NCI-H128 (cell line): Measurements from ENCODE around the gene STRADA.

Experiments used
- DNase-seq: peaks from one replicate; lab custom pipeline; 2025; ENCODE audit not compliant: unreplicated experiment; lab: John Stamatoyannopoulos, UW

The STRADA gene, protein sequence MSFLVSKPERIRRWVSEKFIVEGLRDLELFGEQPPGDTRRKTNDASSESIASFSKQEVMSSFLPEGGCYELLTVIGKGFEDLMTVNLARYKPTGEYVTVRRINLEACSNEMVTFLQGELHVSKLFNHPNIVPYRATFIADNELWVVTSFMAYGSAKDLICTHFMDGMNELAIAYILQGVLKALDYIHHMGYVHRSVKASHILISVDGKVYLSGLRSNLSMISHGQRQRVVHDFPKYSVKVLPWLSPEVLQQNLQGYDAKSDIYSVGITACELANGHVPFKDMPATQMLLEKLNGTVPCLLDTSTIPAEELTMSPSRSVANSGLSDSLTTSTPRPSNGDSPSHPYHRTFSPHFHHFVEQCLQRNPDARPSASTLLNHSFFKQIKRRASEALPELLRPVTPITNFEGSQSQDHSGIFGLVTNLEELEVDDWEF

DNA sequence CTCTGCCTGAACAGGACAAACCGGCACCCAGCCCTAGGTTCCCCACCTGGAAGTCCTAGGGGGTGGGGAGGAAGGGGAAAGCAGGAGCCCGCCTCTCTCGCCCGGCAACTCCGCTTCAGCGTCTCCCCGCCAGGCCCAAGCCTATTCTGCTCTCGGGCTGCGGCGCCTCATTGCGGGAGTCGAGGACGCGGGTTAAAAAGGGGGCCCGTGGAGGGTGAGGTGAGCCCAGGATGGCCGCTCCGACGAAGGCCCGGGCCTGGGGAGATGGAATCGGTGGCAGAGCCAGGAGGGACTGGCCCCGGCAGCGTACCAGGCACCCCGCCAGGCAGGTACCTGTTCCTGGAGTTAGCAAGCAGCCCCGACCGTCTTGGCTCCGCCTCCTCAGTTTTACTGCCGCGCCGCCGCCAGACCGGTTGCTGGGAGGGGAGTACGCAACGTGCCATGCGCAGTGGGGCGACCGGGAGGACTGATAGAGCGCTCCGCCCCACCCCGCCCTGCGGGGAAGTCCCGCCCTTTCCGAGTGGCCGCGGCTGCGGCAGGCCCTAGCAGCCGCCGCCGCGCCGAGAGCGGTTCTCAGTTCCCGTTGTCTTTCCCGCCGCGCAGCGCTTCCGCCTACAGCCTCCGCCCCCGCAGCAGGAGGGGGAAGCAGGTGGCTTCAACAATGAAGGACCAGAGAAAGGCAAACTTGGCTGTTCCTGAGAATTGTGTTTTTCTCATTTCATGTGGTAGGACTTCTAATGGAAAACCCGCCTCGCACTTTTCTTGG, at the start of gene STRADA:
TSS of gene STRADA (minus strand) at position 392 of the 766 bp plus-strand sequence. CDS start 13,430 bp downstream, outside the sequence.
- peak; percentile 96 for DNase-seq

DNA sequence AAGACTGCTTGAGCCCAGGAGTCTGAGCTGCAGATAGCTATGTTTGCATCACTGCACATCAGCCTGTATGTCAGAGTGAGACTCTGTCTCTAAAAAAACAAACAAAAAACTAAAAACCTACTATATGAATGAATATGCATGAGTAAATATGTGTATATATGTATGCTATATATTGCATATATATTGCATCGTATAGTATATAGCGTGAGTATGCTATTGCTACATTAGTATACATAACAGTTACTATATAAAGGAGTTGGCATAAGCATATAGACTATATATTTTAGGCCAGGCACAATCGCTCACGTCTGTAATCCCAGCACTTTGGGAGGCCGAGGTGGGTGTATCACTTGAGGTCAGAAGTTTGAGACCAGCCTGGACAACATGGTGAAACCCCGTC, 48.5 kb upstream of the STRADA start:
- DNase-seq: no peak

DNA sequence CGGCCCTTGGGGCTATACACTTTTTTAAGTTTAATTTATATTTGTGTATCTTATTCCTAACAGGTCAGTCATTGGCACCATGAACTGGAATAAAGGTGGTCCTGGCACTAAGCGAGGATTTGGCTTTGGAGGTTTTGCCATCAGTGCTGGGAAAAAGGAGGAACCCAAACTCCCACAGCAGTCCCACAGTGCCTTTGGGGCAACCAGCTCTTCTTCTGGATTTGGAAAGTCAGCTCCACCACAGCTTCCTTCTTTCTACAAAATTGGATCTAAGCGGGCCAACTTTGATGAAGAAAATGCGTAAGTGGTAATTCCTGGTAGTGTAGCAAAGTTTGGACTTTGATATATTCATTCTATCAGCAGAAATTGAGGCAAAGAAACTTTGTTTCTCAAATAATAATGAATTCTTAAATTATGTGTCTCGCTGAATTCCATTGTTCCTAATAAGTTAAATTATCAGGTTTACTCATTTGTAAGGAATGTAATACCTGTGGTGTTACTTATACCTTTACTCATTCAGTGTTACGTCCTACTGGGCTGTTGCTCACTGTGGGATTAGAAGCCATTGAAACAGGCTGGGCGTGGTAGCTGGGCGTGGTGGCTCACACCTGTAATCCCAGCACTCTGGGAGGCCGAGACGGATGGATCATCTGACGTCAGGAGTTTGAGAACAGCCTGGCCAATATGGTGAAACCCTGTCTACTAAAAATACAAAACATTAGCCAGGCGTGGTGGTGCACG, 45.5 kb upstream of the STRADA start:
- no peak for DNase-seq

DNA sequence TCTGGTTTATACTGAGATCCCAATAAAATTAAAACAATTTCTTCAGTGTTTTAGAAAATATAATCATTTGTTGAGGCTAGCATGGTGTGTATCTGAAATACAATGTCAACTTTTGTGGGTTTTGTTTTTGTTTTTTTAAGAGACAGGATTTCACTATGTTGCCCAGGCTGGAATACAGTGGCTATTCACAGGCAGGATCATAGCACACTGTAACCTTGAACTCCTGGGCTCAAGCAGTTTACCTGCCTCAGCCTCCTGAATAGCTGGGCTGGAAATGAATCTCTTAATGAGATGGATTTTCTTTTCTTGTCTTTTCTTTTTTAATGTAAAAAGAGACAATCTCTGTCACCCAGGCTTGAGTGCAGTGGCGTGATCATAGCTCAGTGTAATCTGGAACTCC, 44.5 kb upstream of the STRADA start:
- no peak for DNase-seq

DNA sequence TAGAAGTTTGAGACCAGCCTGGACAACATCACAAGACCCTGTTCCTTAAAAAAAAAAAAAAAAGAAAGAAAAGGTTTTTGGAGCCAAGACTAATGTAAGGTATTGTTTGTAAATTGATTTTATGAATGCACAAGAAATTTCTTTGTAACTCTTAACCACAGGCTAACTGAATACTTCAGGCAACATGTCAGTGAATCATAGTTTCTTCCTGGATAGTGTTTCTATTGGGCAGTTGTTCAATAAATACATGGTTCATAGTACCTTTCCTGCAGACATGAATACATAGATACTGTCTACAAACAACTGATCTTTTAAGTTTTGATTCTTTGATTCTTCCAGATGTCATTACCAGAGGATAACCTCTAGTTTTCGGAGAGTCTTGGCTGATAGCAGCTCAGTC, 44.0 kb upstream of the STRADA start:
- DNase-seq: no peak

DNA sequence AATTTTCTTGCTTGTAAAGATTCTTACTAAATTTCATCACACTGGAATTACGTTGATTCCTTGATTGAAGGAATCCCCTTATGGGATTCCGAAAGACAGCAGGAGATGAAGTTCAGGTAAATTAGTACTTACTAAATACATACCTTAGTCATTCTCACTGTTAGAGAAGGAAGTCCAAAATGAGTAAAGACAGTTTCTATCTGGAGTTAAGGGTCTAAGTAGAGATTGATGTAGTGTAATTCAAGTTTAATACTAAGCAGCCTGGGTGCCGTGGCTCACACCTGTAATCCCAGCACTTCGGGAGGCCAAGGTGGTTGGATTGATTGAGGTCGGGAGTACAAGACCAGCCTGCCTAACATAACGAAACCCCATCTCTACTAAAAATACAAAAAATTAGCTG, 41.9 kb upstream of the STRADA start:
- no peak for DNase-seq

DNA sequence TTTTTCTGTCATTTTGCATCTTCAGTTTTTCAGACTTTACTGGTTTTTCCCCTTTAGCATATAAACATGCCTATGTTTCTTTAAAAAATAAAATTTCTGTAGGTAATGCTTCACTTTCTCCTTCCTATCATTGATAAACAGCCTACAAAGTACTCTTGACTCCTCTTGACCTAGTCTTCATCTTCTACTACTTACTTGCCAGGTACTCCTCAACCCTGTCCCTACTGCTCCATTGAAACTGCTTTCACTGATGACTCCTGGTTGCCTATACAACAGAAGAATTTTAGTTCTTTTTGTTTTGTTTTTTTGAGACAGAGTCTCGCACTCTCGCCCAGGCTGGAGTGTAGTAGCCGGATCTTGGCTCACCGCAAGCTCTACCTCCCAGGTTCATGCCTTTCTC, 39.3 kb upstream of the STRADA start:
- no peak for DNase-seq

DNA sequence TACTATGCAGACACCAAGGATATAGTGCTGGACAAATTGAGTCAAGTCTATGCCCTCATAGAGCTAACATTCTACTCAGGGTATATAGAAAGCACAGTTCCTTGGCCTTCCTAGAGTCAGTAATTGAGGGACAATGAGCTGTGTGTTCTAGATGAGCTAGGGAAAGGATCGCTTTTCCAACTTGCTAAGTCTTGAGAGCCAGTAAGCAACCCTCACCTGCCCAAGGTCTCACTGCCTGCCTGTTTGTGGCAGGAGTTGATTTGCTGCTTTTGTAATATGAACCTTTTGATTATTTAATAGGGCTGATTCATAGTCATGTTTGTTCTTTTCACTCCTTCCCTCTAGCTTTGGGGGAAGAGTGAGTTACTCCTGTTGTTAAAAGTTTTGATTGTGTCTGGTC, 38.9 kb upstream of the STRADA start:
- no peak for DNase-seq

DNA sequence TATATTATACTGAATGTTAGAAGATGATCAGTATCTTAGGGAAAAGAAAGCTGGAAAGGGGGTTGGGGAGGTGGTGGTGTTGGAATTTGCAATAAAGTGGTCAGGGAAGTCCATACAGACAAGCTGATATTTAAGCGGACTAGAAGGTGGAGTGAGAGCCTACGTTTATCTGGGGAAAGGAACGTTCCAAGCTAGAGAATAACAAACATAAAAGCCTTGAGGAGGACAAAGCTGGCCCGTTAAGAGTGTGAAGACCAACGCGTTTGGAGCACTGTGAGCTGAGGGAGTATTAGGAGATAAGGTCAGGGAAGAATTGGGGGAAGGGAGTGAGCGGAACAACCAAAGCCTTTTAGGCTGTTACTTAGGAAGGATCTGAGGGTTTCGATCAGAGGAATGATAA, 33.8 kb upstream of the STRADA start:
- DNase-seq: no peak

DNA sequence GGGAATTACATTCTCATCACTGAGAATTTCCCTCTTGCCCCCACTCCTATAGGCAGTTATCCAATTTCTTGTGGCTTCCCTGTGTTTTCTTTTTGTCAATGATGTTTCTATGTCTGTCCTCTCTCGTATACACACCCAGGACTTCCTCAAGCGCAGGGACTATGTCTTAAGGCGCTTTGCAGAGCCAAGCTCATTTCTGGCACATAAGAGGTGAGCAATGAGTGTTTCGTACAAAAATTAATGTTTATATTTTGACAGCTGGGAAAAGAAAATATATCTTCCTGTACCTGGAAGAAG, 33.3 kb upstream of the STRADA start:
- no peak for DNase-seq

DNA sequence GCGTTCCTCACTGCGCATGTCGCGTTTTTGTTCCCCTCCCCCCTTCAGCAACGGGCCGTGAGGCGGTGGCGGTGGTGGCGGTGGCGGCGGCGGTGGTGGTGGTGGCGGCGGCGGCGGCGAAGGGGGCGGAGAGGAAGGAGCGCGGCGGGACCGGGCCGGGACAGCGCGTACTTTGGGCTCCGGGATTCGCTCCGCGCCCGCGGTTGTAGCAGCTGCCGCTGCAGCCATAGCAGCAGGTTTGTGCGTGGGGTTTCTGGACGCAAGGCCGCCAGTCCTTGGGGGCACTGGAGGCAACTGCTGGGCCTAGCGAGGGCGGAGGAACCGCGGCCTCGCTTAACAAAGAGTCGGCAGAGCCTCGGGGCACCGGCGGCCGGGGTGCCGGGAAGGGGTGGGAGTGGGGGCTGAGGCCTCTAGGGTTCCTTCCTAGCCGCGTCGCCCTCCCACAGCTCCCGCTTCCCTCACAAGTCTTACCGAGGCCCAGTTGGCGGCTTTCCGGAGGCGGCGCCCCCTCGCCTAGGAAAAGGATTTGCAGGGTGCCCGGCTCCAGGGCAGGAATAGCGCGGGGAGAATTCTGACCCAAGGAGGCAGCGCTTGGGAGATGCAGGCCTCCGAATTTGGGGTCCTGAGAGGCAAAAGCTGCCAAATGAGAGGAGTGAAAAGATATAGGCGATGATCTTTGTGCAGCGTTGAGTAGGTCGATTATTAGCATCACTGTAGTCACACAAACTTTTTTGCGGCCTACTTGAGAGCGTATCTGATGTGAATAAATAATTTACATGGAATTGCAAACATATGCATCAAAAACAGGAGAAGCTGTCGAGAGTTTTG, 32.8 kb upstream of the STRADA start, which contains the start of gene DDX42:
TSS of gene DDX42 (plus strand) at position 30 of the 828 bp plus-strand sequence. CDS start 12,880 bp downstream, outside the sequence.
- DNase-seq: peak; percentile 39

DNA sequence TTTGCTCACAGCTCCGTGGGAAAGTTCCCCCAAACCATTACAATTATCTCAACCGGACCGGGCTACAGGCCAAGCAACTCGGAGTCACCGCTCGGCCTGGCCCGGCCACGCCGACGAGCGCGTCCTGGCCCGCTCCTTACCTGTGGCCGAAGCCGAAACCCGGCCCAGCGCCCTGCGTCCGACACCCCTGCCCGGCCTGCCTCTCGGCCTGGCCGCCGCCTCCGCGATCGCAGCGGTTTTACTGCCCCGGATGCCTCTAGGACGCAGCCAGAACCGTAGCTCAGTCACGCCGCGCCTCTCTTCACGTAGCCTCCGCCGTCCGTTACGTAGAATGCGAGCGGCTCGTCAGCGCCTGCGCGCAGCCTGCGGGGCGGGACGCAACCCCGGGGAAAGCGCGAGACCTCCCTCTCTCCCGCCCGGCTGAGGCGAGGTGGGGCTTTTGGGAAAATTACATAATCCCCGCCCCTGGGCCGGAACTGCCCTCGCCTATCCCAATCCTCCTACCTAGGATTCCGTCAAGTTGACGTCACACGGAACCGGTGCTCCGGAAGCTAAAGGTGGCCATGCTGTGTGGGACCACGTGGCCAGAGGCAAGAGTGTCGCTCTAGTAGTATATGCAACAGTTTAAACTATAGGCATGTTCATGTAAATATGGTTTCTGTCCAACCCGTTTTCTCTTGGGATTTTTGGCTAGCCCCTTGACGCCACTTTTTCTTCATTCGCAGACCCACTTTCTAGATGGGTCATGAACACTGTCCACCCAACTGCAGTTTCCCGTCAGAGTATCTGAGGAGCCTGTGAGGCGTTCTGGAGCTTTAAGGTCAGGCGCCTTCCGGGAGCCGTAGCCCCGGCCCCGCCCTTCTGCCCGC, 31.9 kb upstream of the STRADA start, which contains the start of gene CCDC47:
TSS of gene CCDC47 (minus strand) at position 326 of the 869 bp plus-strand sequence. CDS start 7,422 bp downstream, outside the sequence.
- DNase-seq: peak; percentile 92

DNA sequence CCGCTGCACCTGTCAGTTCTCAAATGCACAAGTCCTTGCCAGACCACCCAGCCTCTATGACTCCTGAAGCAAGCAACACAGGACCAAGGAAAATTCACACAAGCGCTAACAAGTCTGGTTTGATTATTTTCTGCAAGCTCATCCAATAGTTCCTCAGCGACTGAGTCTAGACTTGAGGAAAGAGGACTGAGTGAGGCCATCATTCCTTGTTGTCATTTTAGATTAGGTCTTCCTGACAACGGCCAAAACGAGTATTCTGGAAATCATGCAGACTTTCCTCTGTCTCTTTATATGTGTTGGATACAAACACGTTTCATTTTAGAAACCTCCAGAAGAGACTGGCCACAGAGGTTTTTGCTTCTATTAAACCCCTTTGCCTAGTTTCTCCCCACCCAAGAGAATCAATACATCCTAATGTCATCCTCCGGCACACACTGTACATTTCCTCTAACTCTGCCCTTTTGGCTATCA, 31.2 kb upstream of the STRADA start:
- no peak for DNase-seq

DNA sequence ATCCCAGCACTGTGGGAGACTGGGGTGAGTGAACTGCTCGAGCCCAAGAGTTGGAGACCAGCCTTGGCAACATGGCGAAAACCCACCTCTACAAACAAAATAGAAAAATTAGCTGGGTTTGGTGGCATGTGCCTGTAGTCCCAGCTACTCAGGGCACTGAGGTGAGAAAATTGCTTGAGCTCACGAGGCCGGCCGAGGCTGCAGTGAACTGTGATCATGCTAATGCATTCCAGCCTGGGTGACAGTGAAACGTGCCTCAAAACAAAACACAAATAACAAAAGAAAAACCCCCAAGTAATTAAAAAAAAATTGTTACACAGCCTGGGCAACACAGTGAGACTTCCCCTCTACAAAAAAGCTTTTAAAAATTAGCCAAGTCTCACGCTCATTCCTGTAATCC, 26.8 kb upstream of the STRADA start:
- DNase-seq: no peak

DNA sequence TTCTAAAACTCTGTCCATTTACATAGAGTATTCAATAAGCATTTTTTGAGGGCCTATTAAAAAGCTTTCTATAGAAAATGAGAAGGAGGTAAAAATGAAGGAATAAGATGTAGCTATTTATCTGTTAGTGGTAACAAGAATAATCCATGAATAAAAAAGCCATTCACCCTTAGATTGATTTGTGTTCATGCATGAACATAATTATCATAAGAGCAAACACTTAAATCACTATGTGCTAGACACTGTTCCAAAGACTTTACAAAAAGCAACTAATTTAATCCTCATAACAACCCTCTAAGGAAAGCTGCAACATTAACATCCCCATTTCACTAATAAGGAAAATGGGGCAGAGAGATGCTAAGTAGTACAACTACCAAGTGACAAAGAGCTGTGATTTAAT, 25.2 kb upstream of the STRADA start:
- DNase-seq: no peak

DNA sequence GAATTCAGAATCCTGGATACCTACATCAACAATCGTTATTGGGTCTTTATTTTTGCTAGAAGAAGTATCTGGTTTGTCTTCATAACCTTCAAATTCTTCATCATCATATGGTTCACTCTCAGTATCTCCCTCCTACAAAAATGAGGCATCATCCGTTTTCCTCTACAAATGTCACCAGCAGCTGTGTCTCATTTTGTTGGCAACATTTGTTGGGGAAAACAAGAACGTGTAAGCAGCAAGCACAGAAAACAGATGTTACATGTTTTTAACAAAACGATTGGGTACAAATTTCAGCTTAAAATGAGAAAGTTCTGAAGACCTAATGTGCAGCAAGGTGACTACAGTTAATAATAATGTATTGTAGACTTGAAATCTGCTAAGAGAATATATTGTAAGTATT, 23.1 kb upstream of the STRADA start:
- DNase-seq: no peak

DNA sequence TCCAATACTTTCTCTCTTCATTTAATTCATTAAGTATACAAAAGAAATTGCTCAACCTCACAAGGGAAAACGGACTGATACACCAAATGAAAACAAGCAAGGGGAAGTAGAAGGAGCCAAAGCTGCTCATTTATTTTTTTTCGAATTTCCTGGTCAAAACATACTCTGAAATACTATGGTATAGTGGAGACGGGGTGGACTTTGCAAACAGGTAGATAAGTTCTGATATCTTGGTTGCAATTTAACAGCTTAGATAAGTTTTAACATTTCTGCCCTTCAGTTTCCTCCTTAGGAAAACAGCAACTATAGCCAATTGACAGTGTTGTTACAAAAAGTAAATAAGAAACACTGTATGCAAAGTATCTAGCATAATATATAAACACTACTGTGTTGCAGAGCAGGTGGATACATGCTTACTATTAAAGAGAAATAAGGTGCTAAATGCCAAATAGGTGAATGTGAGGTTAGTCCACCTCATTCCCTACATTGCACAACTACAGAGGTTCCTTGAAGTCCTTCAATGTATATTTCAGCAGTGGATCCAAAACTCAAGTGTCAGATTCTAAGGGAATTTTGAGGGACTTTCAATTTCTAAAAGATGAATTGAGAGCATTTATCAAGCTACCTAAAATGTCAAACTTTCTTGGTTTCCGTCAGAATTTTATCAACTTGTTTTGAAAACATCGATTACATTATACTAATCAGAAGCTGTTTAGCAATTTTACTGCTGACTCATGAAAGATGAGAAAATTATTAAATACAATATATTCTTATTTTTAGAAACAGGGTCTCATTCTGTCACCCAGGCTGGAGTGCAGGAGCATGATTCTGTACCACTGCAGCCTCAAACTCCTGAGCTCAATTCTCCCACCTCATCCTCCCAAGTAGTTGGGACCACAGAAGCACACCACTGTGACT, 20.8 kb upstream of the STRADA start:
- DNase-seq: no peak

DNA sequence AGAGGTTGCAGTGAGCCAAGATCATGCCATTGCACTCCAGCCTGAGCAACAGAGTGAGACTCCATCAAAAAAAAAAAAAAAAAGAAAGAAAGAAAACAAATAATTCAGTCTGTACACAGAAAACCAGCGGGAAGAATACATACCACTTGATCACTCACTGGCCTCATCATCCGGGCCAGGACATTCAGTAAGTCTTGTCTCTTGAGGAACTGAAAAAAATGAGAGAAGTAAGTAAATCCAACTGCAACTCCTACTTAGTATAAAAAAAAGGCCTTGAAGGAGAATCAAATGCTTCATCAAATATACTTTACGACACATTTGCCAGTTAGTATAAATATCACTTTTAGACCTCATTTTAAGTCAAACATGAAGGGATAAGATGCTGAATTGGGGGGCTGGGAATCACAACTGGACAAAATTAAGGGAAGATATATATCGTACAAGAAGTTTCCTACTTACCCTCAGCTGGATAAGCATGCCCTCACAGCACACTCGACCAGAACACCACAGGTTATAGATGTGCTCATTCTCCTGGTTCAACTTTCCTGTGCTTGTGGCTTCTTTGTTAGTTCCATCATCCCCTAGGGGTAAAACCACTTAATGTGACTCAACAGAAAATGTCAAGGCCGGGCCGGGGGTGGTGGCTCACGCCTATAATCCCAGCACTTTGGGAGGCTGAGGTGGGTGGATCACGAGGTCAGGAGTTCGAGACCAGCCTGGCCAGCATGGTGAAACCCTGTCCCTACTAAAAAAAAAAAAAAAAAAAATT, 19.4 kb upstream of the STRADA start:
- DNase-seq: no peak
